K562 (cell line): ENCODE measurements around the gene AQP9. TPM values are rescaled to one million over a fixed set of nuclear protein-coding genes. Genes with fewer than 3 reads are reported as not detected.

Source experiments
- polyA plus RNA-seq, 8 experiments: library from polyadenylated mRNA; depleted of rRNA in 4 of 8; stranded (reverse) in 5 of 8; unstranded in 3 of 8; fragments of >200 nt; fragmentation: Nextera tagmentation in 2 of 8; fragmentation: Illumina TruSeq in 1 of 8; extraction: Ambion mirVana in 2 of 8; extraction: Trizol in 1 of 8; gene quantifications; 2 replicates each; pipeline versions ENCODE4 v1.2.1 to v1.2.3, GENCODE V29; 2011 to 2014; ENCODE audit warnings: inconsistent platforms in 1 of 8, missing spikeins in 1 of 8
- total RNA-seq, 7 experiments: library from RNA; depleted of rRNA in 6 of 7; stranded (reverse); fragments of >200 nt in 6 of 7; fragmentation: Illumina TruSeq in 2 of 7; extraction: Trizol in 2 of 7; gene quantifications; 2 replicates each; pipeline versions ENCODE4 v1.2.1 to v1.2.3, GENCODE V29; 2011 to 2021; ENCODE audit warnings: low replicate concordance in 1 of 7
- TF ChIP-seq, protein P1 (sequence below), 2 experiments: fragments of 450-650 bp; formaldehyde crosslinking in 1 of 2; IDR thresholded peaks; 2 replicates each; pipeline versions ENCODE4 v1.4.0 to v1.6.1; 2014 to 2020; ENCODE audit warnings: mild to moderate bottlenecking in 2 of 2, borderline replicate concordance in 1 of 2, low read depth in 1 of 2

AQP9 gene
- total and polyA plus RNA-seq, 9 of the 15 experiments (the other 6 are each of a cell fraction or from before 2014, with no cell fraction given) = 0.04 to 0.33 (median 0.07) TPM; not detected in 4

DNA sequence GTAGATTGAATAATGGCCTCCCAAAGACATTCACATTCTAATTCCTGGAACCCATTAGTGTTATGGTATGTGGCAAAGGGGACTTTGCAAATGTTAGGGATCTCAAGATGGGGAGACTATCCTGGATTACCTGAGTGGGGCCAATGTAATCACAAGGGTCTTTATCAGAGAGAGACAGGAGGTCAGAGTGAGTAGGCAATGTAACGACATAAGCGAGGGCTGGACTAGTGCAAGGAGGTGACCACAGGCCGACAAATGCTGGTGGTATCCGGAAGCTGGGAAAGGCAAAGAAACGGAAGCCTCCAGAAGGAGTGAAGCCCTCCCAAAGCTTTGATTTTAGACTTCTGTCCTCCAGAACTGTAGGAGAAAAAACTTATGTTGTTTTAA is 26.5 kb upstream of the AQP9 start (continued):
- TF ChIP-seq, protein P1, sequence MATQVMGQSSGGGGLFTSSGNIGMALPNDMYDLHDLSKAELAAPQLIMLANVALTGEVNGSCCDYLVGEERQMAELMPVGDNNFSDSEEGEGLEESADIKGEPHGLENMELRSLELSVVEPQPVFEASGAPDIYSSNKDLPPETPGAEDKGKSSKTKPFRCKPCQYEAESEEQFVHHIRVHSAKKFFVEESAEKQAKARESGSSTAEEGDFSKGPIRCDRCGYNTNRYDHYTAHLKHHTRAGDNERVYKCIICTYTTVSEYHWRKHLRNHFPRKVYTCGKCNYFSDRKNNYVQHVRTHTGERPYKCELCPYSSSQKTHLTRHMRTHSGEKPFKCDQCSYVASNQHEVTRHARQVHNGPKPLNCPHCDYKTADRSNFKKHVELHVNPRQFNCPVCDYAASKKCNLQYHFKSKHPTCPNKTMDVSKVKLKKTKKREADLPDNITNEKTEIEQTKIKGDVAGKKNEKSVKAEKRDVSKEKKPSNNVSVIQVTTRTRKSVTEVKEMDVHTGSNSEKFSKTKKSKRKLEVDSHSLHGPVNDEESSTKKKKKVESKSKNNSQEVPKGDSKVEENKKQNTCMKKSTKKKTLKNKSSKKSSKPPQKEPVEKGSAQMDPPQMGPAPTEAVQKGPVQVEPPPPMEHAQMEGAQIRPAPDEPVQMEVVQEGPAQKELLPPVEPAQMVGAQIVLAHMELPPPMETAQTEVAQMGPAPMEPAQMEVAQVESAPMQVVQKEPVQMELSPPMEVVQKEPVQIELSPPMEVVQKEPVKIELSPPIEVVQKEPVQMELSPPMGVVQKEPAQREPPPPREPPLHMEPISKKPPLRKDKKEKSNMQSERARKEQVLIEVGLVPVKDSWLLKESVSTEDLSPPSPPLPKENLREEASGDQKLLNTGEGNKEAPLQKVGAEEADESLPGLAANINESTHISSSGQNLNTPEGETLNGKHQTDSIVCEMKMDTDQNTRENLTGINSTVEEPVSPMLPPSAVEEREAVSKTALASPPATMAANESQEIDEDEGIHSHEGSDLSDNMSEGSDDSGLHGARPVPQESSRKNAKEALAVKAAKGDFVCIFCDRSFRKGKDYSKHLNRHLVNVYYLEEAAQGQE (IDR thresholded peaks at IDR 0.05; ENCODE audit: borderline replicate concordance) = 0 out of 2 replicates have a peak, but pooled peaks have one; percentile 3
- TF ChIP-seq, protein P1 (CRISPR knock-in tag; IDR thresholded peaks at IDR 0.05; ENCODE audit: low read depth) = no peak
